ENCODE data around the gene CCDC92B.
"Not testable (repeated sequence)": the region's sequence is repeated elsewhere in the genome, so short reads cannot be mapped to it uniquely, and the experiment has no call there.

The CCDC92B gene

GRCh38 chr17:2701996-2702741 lies 47.3 kb downstream of the CCDC92B start:
- no peak for FAIRE-seq

- no peak for FAIRE-seq
Measured at GRCh38 chr17:2701161-2701995, 48.1 kb downstream of the CCDC92B start.

- no peak for FAIRE-seq
Measured at GRCh38 chr17:2700491-2701141, 48.8 kb downstream of the CCDC92B start.

GRCh38 chr17:2700030-2700490 lies 49.4 kb downstream of the CCDC92B start:
- FAIRE-seq, result no peak

- not testable (repeated sequence) for FAIRE-seq
Measured at GRCh38 chr17:2699216-2699805, 50.1 kb downstream of the CCDC92B start.

- FAIRE-seq, result no peak
Measured at GRCh38 chr17:2697611-2698162, 51.8 kb downstream of the CCDC92B start.

GRCh38 chr17:2695961-2696760 lies 53.3 kb downstream of the CCDC92B start:
- FAIRE-seq, result no peak

GRCh38 chr17:2695243-2695960 lies 54.0 kb downstream of the CCDC92B start:
- no peak for FAIRE-seq

GRCh38 chr17:2694381-2695242 lies 54.8 kb downstream of the CCDC92B start:
- FAIRE-seq, result no peak

GRCh38 chr17:2693561-2694380 lies 55.7 kb downstream of the CCDC92B start:
- FAIRE-seq, result no peak

GRCh38 chr17:2692781-2693135 lies 56.7 kb downstream of the CCDC92B start:
- no peak for FAIRE-seq

- no peak for FAIRE-seq
Measured at GRCh38 chr17:2691965-2692780, 57.3 kb downstream of the CCDC92B start.

GRCh38 chr17:2691069-2691871 lies 58.2 kb downstream of the CCDC92B start:
- FAIRE-seq, result no peak

GRCh38 chr17:2690165-2691068 lies 59.0 kb downstream of the CCDC92B start:
- no peak for FAIRE-seq

- FAIRE-seq, result no peak
Measured at GRCh38 chr17:2689411-2690164, 59.9 kb downstream of the CCDC92B start.
